OCI-LY3 (cell line): ENCODE measurements around the gene RNPEP.
"Not testable (repeated sequence)": the region's sequence is repeated elsewhere in the genome, so short reads cannot be mapped to it uniquely, and the experiment has no call there.

Experiments
- H2AFZ ChIP-seq: fragments of 200-600, 300-600 bp; shearing (Covaris generic); 2 replicates; pipeline ENCODE4 v1.6.0; 2014; ENCODE audit warnings: antibody characterized with exemption, low read depth, low read length
- H3K27ac ChIP-seq: fragments of 200-600, 300-600 bp; sonication (generic); 2 replicates; pipeline ENCODE4 v1.5.1; 2014; ENCODE audit warnings: mild to moderate bottlenecking, low read length, moderate library complexity, mixed read lengths
- H3K27me3 ChIP-seq: fragments of 200-600, 300-600 bp; sonication (generic); 2 replicates; pipeline ENCODE4 v1.6.1; 2014; ENCODE audit warnings: low read depth, low read length, mixed read lengths
- H3K36me3 ChIP-seq: fragments of 200-600, 300-600 bp; sonication (generic); replicated peaks from 2 replicates; pipeline ENCODE3; 2014; ENCODE audit warnings: low read depth, low read length, mixed read lengths
- H3K4me1 ChIP-seq: fragments of 300-600, 200-600 bp; sonication (generic); 2 replicates; pipeline ENCODE4 v1.6.1; 2014; ENCODE audit warnings: low read length, mixed read lengths
- H3K4me2 ChIP-seq: fragments of 200-600, 300-600 bp; sonication (generic); 2 replicates; pipeline ENCODE4 v1.6.1; 2014; ENCODE audit warnings: low read length, mixed read lengths
- H3K4me3 ChIP-seq: fragments of 300-600, 200-600 bp; sonication (generic); 2 replicates; pipeline ENCODE4 v1.5.1; 2014; ENCODE audit warnings: antibody characterized with exemption, mild to moderate bottlenecking, low read length, moderate library complexity
- H3K79me2 ChIP-seq: fragments of 300-600, 200-600 bp; shearing (Covaris generic); 2 replicates; pipeline ENCODE4 v1.6.1; 2014; ENCODE audit warnings: mild to moderate bottlenecking, low read length, mixed read lengths
- H3K9ac ChIP-seq: fragments of 300-600, 200-600 bp; shearing (Covaris generic); 2 replicates; pipeline ENCODE4 v1.6.0; 2014; ENCODE audit warnings: mild to moderate bottlenecking, low read length, moderate library complexity
- H3K9me3 ChIP-seq: fragments of 200-600, 300-600 bp; shearing (Covaris generic); 2 replicates; pipeline ENCODE4 v1.6.1; 2014; ENCODE audit warnings: low read length, mixed read lengths; ENCODE audit not compliant: insufficient read depth
- H4K20me1 ChIP-seq: fragments of 200-600, 300-600 bp; sonication (generic); 2 replicates; pipeline ENCODE4 v1.6.1; 2016; ENCODE audit warnings: low read length, mixed read lengths; ENCODE audit not compliant: insufficient read depth
- EZH2phosphoT487 ChIP-seq: fragments of 200-600 bp; shearing (Covaris generic); IDR thresholded peaks from 2 replicates; pipeline ENCODE4 v1.6.1; 2018; ENCODE audit warnings: antibody characterized with exemption, mixed run types, low read depth
- TF ChIP-seq, protein P1 (sequence below): fragments of 200-600, 300-600 bp; sonication (generic); IDR thresholded peaks from 2 replicates; pipeline ENCODE4 v1.5.1; 2014; ENCODE audit warnings: antibody characterized with exemption, low read length, low read depth

Gene RNPEP

DNA sequence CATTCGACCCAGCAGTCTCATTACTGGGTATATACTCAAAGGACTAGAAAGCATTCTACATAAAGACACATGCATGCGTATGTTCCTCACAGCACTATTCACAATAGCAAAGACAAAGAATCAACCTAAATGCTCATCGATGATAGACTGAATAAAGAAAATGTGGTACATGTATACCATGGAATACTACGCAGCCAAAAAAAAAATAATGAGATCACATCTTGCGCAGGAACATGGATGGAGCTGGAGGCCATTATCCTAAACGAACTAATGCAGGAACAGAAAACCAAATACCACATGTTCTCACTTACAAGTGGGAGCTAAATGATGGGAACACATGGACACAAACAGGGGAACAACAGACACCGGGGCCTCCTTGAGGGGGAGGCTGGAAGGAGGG is 71.6 kb downstream of the RNPEP start:
- H3K36me3 ChIP-seq, result no peaks in the 10 kb centered on the region
- no peaks in the 10 kb centered on the region for H3K9me3 ChIP-seq
- no peak overlapping the region for H3K27ac ChIP-seq
- no peak overlapping the region for H3K4me3 ChIP-seq
- H3K4me2 ChIP-seq, result no peak overlapping the region
- no peaks in the 10 kb centered on the region for H3K4me1 ChIP-seq
- no peak overlapping the region for H3K9ac ChIP-seq
- no peak overlapping the region for H2AFZ ChIP-seq
- no peaks in the 10 kb centered on the region for H3K79me2 ChIP-seq
- H3K27me3 ChIP-seq, result no peaks in the 10 kb centered on the region
- TF ChIP-seq EZH2phosphoT487, result no peak
- TF ChIP-seq, protein P1, sequence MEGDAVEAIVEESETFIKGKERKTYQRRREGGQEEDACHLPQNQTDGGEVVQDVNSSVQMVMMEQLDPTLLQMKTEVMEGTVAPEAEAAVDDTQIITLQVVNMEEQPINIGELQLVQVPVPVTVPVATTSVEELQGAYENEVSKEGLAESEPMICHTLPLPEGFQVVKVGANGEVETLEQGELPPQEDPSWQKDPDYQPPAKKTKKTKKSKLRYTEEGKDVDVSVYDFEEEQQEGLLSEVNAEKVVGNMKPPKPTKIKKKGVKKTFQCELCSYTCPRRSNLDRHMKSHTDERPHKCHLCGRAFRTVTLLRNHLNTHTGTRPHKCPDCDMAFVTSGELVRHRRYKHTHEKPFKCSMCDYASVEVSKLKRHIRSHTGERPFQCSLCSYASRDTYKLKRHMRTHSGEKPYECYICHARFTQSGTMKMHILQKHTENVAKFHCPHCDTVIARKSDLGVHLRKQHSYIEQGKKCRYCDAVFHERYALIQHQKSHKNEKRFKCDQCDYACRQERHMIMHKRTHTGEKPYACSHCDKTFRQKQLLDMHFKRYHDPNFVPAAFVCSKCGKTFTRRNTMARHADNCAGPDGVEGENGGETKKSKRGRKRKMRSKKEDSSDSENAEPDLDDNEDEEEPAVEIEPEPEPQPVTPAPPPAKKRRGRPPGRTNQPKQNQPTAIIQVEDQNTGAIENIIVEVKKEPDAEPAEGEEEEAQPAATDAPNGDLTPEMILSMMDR, result no peak
- no peaks in the 10 kb centered on the region for H4K20me1 ChIP-seq

DNA sequence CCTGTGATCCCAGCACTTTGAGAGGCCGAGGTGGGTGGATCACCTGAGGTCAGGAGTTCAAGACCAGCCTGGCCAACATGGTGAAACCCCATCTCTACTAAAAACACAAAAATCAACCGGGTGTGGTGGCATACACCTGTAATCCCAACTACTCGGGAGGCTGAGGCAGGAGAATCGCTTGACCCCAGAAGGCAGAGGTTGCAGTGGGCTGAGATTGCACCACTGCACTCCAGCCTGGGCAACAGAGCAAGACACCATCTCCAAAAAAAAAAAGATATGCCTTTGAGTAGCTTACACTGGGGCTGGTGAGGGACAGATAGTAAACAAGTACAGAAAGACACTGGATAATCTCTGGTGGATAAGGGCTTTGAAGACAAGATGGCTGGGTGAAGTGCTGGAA is 72.2 kb downstream of the RNPEP start:
- not testable (repeated sequence) for H3K4me2 ChIP-seq

More for the DNA sequence above, 72.2 kb downstream of the RNPEP start:
- not testable (repeated sequence) for H3K27ac ChIP-seq, H3K79me2 ChIP-seq, H3K4me3 ChIP-seq, H3K36me3 ChIP-seq, H4K20me1 ChIP-seq, H3K9me3 ChIP-seq, H3K27me3 ChIP-seq, H3K9ac ChIP-seq, H3K4me1 ChIP-seq, H2AFZ ChIP-seq
